ENCODE results near the gene RNF32.
"Not testable (repeated sequence)": the region's sequence is repeated elsewhere in the genome, so short reads cannot be mapped to it uniquely, and the experiment has no call there.

Gene RNF32

DNA sequence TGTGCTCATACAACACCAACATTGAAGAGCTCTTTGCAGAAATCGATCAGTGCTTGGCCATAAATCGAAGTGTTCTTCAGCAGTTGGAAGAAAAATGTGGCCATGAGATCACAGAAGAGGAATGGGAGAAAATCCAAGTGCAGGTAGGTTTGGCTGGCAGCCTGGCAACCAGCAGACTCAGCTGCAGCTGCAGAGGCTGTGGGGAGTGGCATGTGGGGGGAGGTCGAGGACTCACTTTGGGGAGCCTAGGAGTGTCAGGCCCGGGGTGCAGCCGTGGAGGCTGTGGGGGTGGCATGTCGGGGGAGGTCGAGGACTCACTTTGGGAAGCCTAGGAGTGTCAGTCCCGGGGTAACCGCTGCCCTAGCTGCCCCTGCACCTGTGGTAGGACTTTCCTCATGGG lies 35.1 kb downstream of the RNF32 start:
- DNase-seq (ENCODE audit: low read depth in 2 of 2), result no peak

DNA sequence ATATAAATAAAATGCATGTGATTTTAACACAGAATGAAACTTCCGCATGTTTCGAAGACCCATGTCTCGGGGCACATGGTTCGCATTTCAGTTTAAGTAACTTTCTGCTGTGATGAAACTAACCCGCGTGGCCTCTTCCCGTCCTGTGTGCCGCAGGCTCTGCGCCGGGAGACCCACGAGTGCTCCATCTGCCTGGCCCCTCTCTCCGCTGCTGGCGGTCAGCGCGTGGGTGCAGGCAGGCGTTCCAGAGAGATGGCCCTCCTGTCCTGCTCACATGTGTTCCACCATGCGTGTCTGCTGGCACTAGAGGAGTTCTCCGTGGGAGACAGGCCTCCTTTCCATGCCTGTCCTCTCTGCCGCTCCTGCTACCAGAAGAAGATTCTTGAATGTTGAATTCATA lies 35.7 kb downstream of the RNF32 start:
- DNase-seq (ENCODE audit: low read depth in 2 of 2), result no peak

DNA sequence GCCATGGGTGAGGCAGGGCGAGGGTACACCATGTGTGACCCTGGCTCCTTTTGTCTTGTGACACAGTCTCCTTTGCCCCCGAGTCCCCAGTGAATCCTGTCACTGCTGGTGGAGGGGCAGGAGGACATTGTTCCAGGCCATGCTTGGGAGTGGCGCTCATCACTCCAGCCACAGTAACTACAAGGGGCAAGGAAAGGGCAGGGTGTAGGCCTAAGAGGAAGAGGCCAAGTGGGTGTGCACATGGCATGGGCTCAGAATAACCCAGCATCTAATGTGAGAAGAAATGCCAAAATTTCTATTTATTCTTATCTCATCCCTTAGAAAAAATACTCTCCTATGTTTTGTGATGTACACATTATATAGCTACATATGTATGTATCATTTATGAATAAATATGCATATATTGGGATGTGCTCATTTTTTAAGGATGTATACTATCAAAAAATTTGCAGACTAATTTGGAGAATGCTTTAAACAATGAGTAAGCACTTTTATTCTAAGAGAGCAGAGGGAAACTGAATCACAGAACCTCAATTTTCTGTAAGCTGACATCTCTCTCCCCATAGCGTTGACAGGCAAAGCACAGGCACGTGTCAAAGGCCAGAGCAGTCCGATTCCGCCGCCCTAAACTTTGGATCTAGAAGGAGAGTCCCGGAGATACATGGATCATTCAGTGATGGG lies 36.9 kb downstream of the RNF32 start:
- no peak for DNase-seq (ENCODE audit: low read depth in 2 of 2)

DNA sequence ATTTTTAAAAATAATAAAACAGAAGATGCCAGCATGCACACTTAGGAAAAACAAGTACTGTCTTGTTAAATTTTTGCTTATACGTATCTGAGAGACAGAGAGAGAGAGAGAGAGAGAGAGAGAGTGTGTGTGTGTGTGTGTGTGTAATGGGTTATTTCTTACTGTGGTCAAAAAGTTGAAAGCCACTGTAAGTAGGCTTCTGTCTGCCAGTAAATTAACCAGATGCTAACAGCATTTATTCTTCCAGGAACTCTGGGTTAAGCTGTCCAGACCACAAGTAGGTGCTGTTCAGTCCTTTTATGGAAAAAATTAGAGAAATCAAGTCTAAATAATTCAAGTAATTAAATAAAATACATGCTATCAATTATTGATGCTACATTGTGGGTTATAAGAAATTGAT lies 39.7 kb downstream of the RNF32 start:
- no peak for DNase-seq (ENCODE audit: low read depth in 2 of 2)

DNA sequence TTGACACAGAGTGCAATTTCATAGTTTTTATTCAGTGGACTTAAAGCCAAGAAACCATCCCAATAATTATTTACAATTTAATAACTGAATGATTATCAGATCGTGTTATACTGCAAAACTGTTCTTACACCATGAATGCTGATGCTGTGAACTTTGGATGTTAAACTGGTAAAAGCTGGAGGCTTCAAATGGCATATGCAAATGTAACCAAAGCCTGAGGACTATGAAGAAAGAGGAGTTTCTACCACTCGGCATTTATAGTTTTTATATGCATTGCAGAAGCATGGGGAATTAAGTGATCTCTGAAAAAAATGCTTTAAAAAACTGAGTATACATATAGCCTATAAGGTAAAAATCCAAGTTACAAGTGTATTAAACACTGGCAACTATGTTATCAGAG lies 42.4 kb downstream of the RNF32 start:
- DNase-seq (ENCODE audit: low read depth in 2 of 2), result no peak

DNA sequence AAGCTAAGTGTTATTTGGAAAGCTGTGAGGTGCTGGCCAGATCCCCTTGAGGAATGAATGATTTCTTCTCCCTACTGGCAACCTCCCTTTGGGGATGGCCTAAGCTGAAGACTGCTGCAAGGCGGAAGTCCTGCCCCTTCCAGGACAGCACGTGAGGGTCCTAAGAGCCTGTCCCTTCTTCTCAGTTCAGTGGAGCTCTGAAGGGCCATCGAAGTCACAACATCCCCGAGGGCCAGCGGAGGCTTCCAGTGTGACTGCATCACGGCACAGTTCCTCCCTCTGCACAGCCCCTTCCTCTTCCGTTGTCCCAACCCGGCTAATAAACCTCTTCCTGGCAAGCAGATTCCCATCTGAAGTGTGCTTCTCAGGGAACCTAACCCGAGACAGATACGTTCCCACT lies 43.7 kb downstream of the RNF32 start:
- no peak for DNase-seq (ENCODE audit: low read depth in 2 of 2)

DNA sequence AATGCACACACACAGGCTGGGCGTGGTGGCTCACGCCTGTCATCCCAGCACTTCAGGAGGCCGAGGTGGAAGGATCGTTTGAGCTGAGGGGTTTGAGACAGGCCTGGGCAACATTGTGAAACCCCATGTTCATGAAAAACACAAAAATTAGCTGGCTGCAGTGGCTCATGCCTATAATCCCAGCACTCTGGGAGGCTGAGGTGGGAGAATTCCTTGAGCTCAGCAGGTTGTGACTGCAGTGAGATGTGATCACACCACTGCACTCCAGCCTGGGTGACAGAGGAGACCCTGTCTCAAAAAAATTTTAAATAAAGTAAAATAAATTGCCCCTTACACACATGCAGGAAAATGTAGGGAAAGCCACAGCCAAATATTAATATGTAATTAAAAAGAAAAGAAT lies 44.1 kb downstream of the RNF32 start:
- DNase-seq (ENCODE audit: low read depth in 2 of 2), result no peak

DNA sequence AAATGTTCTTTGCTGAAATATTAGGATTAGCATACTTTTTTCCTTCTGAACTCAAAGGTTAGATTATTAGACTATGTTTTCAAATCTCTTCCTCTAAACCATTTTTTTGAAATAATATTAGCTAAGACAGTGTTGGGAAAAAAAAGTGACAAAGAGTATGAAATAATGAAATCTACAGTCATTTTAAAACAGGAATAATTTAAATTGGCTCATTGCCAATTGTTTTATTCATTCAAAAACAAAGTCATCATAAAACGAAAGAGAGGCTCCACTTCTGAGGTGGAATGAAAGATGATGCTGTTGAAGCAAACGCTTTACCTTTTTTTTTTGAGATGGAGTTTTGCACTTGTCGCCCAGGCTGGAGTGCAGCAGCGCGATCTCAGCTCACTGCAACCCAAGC lies 51.2 kb downstream of the RNF32 start:
- DNase-seq (ENCODE audit: low read depth in 2 of 2), result no peak

DNA sequence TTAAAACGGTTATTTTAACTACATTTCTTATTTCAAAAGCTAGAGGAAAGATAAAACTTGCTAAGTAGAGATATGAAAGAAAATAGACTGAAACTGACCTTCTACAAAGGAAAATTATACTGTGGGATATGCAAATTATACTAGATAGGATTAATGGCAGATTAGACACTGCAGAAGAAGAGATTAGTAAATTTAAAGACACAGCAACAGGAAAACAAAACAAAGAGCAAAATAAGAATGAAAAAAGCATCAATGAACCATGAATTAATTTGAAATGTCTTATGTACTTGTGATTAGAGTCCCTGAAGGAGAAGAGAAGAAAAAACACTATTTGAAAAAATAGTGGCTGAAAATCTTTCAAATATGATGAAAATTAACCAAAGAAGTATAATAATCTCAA lies 52.3 kb downstream of the RNF32 start:
- DNase-seq (ENCODE audit: low read depth in 2 of 2), result no peak

DNA sequence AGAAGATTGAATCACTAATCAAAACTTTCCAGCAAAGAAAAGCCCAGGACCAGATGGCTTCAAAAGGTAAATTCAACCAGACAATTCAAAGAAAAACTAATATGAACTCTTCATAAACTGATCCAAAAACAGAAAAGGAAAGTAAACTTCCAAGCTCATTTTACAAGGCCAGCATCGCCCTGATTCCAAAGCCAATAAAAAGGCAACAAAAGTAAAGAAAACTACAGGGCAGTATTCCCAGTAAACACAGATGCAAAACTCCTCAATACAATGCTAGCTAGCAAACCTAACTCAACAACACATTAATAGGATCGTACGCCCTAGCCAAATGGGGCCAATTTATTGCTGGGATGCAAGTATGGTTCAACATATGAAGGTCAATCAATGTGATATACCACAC lies 53.1 kb downstream of the RNF32 start:
- DNase-seq (ENCODE audit: low read depth in 2 of 2), result no peak

DNA sequence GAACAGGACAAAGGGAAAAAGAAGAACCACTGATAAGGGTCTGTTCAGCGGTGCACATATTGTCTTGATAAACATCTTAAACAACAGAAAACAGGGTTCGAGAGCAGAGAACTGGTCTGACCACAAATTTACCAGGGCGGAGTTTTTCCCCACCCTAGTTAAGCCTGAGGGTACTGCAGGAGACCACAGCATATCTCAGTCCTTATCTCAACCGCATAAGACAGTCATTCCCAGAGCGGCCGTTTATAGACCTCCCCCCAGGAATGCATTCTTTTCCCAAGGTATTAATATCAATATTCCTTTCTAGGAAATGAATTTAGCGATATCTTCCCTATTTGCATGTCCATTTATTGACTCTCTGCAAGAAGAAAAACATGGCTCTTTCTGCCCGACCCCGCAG lies 56.7 kb downstream of the RNF32 start:
- DNase-seq (ENCODE audit: low read depth in 2 of 2), result not testable (repeated sequence)

DNA sequence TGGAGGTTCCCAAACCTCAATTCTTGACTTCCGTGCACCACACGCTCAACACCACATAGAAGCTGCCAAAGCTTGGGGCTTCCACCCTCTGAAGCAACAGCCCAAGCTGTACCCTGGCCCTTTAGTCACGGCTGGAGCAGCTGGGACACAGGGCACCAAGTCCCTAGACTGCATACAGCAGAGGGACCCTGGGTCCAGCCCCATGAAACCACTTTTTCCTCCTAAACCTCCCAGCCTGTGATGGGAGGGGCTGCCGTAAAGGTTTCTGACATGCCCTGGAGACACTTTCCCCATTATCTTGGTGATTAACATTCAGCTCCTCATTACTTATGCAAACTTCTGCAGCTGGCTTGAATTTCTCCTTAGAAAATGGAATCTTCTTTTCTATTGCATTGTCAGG lies 57.9 kb downstream of the RNF32 start:
- DNase-seq (ENCODE audit: low read depth in 2 of 2), result not testable (repeated sequence)

DNA sequence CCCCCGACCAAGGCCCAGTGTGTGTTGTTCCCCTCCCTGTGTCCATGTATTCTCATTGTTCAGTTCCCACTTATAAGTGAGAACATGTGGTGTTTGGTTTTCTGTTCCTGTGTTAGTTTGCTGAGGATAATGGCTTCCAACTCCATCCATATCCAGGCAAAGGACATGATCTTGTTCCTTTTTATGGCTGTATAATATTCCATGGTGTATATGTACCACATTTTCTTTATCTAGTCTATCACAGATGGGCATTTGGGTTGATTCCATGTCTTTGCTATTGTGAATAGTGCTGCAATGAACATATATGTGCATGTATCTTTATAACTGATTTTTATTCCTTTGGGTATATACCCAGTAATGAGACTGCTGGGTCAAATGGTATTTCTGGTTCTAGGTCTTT lies 61.2 kb downstream of the RNF32 start:
- not testable (repeated sequence) for DNase-seq (ENCODE audit: low read depth in 2 of 2)

DNA sequence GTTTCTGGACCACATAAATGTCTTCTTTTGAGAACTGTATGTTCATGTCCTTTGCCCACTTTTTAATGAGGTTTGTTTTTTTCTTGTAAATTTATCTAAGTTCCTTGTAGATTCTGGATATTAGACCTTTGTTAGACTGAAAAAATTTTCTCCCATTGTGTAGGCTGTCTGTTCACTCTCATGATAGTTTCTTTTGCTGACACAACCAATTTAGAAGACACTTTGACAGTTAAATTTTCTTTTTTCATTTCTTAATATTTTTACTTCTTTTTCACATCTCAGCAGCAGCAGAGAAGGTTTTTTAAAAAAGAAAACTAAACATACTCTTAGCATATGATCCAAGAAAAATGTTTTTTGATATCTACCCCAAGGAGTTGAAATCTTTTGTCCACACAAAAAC lies 61.8 kb downstream of the RNF32 start:
- no peak for DNase-seq (ENCODE audit: low read depth in 2 of 2)

DNA sequence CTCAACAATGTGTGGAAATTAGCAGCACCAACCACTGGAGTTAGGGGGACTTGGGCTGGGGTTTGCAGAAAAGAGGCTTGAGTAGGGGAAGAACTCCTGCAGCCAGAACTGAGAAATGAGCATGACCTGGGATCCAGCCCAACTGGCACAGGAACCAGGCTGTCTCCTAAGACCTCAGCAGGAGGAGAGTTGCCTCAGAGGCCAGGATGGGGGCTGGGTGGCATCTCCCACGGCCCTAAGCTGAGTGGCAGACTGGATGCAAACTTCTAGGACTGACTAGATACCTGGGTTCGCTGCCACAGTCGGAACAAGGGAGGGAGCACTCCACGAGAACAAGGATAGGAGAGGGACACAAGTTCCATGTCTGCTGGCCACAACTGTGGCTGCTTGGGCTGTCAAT lies 62.6 kb downstream of the RNF32 start:
- DNase-seq (ENCODE audit: low read depth in 2 of 2), result no peak

DNA sequence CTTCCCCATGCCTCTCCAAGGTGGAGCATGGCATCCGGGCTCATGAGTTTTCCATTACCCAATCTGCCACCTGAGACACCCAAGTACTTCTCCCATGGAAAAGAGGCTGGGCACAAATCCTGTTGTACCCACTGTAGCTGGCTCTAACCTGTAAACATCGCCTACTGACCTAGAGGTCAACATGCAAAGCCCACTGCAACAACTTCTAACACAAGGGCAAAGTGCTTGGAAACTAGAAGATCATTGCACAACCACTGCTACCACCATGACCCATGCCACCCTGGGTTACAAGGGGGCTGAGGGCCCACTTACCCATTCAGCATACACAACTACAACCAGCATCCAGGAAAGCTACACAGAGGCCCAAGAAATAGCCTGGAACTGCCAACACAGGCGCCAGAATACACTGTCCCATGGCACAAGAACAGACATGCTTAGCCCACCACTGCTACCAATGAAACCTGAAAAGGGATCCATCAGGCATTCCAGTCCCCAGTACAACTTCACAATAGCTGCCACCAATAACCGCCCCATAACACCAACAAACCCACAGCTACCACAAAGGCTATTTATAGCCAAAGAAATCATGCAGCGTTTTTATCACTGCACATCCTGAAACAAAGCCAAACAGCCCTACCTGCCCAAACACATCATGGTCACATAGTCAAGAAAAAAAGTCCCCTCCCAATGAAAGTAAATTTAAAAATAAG lies 63.4 kb downstream of the RNF32 start:
- DNase-seq (ENCODE audit: low read depth in 2 of 2), result no peak

DNA sequence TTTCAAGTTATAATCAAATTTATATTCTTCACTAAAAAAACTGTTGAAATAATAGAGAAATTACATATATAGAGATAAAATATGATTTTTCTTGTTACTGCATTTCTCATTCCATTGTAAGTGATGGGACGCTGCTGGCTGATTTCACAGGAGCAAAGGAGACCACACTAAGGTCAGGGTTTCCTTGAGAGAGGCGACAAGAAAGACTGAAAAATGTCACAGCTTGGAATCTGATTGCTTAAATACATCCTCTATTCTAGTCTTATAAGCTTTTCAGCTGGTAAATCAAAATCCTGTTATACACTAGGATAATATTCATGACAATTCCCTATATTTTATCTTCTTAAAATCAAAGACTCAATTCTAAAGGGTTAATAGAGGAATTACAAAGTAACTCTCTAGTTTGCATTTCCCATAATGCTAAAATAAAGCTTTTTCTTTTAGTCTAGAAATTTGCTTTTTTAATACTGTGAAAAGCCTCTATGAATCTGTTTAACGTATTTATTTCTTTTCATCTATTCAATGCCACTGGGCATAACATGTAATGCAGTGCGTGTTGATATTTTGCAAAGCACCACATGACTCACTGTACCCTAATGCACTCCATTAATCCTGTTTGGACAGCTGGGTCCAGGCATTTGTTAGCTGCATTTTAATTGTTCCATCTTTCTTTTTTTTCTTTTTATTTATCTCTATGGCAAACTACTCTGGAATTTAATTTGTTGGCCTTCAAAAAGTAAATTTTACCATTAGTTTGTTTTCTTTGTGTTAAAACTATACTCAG lies 81.7 kb downstream of the RNF32 start:
- DNase-seq (ENCODE audit: low read depth in 2 of 2), result no peak

DNA sequence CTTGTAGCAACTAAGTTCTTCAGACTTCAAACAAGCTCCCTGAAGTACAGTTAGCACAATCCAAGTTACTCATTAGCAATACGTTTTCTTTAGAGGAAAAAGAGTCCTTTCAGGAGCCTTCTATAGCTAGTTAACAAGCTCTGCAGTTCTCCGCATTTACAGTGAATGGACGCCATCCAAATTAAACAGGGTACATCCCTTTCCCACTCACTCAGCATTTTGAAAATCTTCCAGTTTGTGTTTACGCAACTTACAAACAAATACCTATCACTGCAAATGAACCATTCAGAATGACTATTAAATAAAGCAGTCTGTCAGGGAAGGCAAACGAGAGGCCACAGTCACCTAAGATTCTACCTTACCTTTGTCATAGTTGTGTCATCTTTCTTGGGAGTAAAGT lies 84.5 kb downstream of the RNF32 start:
- DNase-seq (ENCODE audit: low read depth in 2 of 2), result no peak

DNA sequence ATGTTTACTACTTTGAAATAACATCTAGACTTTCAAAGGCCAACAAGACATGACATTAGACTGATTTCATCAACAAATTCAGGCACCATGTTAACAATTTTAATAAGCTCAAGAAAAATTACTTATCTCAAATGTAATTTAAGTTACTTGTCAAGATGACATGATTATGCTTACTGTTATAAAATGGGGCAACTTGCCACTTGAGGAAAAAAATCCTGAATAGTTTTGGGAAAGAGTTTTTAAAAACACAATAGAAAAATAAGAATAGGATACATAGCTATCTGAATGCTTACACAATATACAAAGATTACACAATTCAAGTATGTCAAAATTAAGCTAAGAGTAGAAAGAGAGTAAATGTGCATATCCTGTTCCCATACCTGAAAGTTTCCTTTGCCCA lies 85.4 kb downstream of the RNF32 start:
- no peak for DNase-seq (ENCODE audit: low read depth in 2 of 2)
